Mammary epithelial cell (primary cell): ENCODE results near the gene DNASE1L3.

ENCODE experiments used
- CTCF ChIP-seq, 2 donors: IDR thresholded peaks in 1 of 2; conservative IDR thresholded peaks in 1 of 2; 2 replicates each; pipeline ENCODE4 v1.5.1; 2011 to 2012; ENCODE audit warnings: inconsistent platforms in 2 of 2, low read length in 2 of 2, mild to moderate bottlenecking in 2 of 2, control low read depth in 1 of 2, low read depth in 1 of 2; ENCODE audit not compliant: insufficient read depth in 1 of 2; ENCODE audit errors: extremely low read depth in 1 of 2
- EZH2 ChIP-seq: IDR thresholded peaks from 2 replicates; pipeline ENCODE4 v1.6.1; 2012; ENCODE audit warnings: low read length, inconsistent platforms, borderline replicate concordance

- TF ChIP-seq CTCF (conservative IDR thresholded peaks at IDR 0.05 in 1 of 2, IDR thresholded peaks at IDR 0.05 in 1 of 2; ENCODE audit: extremely low read depth in 1 of 2, insufficient read depth in 1 of 2, low read depth in 1 of 2, low read length in 2 of 2) (no peak), EZH2 (no peak)
Measured at GRCh38 chr3:58175437-58176184, 35.2 kb downstream of the DNASE1L3 start.
